Stimulated activated CD4-positive, alpha-beta T cell treated with anti-CD3 and anti-CD28 coated beads, Interleukin-2, amount 100 ng/mL, for 48 hours (primary cell): ENCODE measurements around the gene MEN1.

ENCODE experiments used
- DNase-seq, 2 donors: peaks; one replicate each; pipeline ENCODE4 v3.0.0-alpha.2; 2020

Gene MEN1

DNA sequence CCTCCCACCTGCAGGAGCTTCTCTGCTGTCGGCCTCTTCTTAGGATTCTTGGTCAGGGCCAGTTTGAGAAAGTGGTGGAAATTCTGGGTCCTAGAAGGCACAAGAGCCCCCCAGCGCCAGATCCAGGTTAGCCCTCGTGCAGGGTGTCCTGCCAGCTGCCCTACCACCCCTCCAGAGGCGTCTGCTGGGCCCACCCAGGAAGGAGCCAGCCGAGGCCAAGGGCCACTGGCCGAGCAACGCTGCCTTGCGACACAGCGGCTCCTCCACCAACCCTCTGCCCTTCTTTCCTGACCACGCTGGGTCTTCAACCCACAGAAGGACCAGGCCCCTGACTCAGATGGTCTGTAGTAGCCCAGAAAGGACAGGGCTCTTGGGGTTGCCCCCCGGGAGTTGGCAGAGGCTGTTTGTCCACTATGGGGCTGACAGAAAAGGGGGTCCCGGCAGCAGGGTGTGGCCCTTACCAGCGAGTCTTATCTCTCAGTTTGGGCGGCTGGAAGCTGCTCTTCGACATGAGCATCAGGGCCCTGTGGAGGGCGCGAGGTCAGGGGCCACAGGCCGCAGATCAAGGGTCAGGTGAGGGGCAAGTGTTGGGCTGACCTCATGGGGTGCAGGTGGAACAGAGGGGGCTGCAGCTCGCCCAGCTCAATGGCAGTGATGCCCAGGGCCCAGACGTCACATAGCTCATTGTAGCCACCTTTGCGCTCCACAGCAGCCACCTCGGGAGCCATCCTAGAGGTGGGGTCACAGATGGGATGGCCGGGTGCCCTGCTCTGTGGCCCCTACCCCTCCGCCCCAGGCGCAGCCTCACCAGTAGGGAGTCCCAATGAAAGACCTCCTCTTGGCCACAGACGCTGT lies 9.8 kb downstream of the MEN1 start:
- no peak for DNase-seq

DNA sequence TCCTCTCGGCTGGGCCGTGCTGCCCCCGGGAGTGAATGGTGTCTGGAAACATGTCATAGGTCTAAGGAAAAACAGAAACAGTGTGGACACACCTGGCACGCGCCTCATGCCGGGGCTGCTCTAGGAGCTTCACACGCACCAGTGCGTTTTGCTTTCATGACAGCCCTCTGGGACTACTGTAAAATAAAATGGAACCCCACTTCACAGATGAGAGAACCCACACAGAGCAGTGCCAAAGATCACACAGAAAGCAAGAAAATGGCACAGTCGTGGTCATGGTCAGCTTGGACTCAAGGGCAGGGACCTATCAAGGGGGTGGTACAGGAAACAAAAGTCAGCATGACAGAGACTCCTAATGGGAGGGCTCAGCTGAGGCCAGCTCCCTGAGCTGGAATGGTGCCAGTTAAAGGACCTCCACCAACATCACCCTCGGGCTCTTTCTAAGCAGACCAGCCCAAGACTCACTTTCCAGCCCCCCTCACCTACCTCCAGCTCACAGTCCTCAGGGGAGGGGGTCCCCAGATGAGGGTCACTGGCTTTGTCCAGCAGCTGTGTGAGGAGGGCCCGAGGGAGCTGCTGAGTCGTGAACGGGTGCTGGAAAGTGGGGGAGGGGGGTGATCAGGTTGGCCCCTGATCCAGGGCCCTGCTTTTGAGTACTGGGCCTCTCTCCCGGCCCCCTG lies 10.6 kb downstream of the MEN1 start:
- no peak for DNase-seq

DNA sequence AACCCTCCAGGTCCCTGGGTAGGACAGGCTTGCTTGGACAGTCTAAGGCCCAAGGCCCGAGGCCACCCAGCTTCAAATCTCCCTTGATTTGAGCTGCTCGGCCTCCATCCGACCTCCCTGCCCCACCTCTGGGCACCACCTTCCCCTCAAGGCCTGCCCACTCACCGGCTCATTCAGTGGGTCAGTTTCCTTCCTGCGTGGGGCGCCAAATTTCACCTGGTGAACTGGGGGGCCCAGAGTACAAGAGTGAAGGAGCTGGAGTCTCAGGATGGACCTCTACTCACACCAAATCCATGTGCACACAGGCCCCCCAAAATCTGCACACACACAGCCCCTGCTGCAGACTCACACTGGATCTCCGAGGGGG lies 11.1 kb downstream of the MEN1 start:
- DNase-seq, result no peak

DNA sequence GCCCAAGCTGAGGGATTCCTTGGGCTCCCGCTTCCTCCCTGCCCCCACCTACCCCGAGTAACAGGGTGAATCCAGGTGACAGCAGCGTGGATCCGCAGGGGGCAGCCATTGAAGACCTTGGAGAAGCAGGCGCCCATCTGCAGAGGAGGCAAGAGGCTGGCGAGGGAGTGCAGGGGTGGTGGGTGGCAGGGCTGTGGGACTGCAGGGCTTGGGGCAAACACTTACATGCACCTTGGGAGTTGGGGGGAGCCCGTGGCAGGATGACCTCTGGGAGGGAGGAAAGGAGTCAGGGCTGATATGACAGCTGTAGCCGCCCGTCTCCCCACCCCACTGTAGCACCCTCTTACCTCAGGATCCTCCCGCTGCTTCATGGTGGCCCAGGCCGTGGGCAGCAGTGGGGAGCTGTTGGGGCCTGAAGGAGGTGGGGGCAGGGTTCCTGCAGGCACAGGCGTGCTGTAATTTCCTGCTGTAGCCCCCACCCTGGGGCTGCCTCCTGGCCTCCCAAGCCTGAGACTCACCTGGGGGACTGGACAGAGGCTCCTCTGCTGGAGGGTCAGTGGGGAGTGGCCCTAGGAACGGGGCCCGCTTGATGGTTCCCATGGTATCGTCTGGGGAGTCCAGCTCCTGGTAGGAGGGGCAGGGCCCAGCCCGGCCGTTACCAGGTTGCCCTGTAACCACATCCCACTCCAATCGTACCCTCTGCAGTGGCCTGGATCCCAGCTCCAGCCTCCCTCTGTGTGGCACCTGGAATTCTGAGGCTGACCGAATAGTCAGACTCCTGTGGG lies 13.4 kb downstream of the MEN1 start:
- no peak for DNase-seq

DNA sequence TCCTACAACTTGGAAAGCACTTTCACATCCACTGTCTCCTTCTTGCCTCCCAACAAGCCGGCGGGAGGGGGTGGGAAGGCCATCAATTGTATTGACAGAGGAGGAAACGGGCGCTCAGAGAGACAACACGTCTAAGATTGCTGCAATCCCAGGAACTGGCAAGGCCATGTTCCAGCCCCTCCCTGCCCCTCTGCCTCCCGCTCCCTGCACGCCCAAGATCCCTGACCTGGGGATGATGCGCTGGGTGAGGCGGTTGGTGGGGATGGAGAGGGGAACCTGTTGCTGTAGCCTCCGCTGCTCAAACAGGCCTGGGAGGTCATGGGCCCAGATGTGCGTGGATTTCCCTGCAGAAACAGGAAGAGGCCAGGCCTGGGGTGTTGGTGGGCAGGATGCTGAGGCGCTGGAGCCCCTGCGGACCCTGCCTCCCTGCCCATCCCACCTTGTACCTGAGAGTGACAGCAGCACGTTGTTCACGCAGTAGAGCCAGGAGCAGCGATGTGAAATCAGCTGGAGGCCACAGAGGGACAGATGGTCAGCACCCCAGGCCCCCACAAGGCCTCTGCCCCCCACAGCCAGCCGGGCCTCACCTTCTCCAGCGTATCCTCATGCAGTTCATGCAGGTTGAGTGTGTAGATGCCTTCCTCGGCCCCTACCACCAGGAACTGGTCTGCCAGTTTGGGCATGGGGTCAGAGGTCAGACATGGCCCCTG lies 14.1 kb downstream of the MEN1 start:
- DNase-seq, result no peak

DNA sequence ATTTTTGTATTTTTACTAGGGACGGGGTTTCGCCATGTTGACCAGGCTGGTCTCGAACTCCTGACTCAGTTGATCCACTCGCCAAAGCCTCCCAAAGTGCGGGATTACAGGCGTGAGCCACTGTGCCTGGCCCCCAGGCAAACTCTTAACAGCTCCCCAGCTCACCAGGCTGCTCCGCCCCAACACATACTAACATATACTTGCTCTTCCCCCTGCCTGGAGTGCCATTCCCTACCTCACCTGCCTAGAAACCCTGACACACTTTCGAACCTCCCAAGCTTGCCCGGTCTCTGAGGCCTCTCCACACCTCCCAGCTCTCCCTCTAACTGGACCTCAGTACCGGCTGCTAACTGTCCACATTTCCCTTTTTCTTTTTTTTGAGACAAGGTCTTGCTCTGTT lies 15.8 kb downstream of the MEN1 start:
- DNase-seq, result no peak

DNA sequence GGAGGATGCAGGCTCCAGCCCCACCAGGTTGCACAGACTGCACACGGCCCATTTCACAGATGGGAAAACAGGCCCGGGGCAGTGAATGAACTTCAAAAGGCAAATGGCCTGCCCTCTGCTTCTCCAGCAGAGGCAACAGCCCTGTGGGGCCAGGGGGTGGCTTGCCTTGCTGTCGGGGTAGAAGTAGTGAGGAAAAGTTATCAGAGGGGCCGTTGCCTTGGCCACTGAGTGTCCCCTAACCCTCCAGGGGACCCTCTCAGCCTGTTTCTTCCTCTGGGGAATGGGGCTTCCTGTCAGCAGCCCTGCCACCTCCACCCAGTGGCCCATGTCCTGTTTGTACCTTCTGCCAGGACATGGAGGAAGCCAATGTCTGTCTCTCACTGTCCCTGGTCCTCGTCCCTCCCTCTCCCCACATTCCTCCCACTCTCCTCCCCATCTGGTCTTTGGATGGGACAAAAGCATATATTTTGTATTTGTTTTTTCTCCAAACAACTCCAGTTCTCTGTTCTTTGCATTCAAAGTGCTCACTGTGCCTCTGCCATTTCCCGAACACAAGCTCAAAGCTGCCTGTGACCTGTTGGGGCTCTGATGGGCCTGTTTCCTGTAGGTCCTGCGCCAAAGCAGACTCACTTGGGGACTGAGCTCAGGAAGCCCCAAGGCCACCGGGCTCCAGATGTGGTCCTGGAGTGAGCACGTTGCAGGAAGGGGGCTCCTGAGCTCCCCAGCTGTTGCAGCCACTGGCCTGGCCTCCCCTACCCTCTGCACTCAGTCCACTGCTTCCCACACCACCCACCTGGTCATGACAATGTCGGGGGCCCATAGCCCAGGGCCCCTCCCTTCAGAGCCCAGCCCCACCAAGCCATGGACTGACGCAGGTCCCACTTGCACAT lies 16.8 kb downstream of the MEN1 start:
- DNase-seq, result no peak

DNA sequence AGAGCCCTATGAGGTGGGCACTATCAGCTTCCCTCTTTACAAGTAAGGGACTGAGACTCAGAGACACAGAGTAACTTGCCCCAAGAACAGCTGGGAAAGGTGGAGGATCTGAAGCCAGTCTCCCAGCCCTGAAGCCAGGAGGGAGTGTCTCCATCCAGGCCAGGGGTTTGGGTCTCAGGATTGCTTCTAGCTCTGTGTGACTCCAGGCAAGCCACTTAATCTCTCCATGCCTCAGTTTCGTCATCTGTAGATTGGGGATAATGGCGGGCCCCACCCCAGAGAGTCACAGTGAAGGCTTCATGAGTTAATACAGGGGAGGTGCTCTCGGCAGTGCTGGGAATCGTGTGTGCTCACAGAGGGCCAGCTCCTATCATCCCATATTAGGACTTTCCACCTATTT lies 17.9 kb downstream of the MEN1 start:
- no peak for DNase-seq

DNA sequence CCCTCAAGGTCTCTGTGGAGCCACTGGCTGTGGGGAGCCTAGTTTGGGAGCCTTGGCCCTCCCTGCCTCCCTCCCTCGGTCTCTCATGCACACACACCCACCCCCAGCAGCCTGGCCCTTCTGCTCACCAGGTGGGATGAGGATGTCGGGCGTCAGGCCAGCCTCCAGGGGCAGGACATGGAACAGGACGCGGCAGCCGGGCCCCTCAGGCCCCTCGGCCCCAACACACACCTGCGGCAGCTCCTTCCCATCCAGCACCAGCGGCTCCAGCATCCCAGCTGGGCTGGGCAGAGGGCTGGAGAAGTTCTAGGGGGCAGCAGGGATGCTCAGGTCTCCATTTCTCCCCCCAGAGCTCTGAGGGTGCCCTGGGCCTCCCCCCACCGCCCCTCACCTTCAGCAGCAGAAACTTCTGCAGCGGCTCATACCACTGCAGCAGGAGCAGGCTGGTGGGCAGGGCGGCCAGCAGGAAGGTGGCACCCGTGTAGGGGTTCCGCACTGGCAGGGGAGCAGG lies 18.5 kb downstream of the MEN1 start:
- no peak for DNase-seq

DNA sequence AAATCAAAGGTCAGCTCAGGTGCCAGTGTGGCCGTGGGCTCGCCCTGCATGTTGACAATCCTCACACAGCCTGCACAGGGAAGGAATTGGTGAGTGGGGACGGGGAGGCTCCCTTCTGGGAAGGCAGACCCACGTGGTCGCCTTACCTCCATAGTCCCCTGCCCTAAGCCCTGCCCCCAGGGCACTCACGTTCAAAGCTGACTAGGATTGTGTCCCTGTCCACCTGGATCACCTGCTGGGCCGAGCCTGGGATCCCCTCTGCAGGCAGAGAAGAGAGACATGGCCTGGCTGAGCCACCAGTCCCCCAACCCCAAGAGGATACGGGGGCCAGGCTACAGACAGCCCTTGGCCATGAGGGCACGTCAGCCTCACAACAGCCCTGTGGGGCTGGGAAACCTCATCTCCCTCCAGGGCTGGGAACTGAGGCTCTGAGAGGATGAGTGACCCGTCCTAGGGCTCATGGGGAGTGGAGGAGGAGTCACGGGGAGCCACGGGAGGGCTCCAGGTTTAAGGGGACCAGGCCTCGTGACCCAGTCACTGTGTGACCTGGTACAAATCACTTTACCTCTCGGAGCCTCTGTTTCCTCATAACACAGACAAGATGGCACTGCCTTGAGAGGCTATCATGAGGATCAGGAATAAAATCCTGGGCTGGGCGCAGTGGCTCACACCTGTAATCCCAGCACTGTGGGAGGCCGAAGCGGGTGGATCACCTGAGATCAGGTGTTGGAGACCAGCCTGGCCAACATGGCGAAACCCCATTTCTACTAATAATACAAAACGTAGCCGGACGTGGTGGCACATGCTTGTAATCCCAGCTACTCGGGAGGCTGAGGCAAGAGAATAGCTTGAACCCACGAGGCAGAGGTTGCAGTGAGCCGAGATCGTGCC lies 19.9 kb downstream of the MEN1 start:
- DNase-seq, result no peak

DNA sequence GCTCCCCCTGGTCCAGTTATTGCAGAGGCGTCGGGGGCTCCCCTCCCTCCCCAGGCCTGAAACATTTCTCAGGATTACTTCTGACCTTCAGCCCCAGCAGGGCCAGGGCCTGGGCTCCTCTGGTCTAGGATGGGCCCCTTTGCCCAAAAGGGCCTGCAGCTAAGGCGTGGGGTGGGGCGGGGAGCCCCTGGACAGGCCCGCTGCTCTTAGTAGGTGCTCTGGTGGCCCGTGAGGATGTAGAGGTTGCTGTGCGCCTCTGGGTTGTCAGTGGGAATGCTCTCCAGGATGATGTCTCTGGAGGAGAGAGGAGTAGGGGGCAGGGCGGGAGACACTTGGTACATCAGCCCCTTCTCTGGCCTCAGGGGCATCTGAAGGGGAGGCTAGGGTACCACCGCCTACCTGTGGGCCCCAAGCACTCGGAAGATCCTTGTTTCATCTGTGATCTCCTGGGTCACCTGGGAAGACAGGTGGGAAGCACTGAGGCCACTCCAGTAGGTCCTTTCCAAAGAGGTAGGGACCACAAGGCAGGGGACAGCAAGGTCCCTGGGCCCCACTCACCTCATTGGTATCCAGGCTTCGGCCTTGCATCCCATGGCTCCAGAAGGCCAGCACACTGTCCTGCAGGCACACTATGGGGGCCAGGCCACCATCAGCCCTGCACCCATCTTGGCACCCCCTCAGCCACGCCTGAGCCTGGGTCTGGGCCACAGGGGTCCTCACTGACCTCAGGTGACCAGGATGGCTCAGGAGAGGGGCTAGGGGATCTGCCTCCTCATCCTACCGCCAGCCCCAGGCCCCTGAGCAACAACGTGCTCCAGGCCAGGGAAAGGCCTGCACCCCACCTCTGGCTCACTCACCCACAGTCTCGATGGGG lies 20.8 kb downstream of the MEN1 start:
- DNase-seq, result no peak

DNA sequence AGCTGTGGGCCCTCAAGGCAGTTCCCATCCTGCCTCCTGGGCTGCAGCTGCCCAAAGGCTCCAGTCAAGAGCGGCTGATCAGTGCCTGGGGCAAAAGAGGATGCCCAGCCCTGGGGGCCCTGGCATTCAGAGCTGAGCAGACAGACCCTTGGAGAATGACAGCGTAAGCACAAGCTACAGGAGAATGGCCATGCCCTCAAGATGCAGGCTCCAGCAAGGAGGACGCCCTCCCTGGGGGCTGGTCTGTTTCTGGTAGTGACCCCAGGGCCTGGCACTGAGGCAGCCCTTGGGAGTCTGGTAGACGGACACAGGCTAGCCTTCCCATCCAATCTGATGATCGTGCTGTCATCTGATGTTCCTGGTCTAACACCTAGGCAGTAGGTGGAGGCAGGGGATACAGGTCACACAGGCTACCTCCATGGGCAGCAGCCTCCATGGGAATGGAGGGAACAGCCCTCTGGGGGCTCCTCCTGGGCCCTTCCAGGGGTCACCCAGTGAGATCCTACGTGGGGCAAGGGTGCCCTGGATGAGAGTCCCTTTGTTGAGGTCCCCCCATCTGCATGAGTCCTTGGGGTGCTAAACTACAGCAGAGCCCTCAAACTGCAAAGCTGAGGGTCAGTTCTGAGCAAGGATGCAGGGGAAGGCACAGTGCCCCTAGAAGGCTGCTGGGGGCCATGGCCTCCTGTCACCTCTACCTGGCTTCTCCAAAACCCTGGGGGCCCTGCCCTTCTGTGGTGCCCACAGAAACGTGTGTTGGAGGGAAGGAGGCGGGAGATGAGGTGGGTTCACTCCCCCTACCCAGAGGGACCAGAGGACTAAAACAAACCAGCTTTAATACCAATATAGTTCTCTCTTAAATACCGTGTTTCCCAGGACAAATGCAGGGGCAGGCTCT lies 21.8 kb downstream of the MEN1 start:
- no peak for DNase-seq

DNA sequence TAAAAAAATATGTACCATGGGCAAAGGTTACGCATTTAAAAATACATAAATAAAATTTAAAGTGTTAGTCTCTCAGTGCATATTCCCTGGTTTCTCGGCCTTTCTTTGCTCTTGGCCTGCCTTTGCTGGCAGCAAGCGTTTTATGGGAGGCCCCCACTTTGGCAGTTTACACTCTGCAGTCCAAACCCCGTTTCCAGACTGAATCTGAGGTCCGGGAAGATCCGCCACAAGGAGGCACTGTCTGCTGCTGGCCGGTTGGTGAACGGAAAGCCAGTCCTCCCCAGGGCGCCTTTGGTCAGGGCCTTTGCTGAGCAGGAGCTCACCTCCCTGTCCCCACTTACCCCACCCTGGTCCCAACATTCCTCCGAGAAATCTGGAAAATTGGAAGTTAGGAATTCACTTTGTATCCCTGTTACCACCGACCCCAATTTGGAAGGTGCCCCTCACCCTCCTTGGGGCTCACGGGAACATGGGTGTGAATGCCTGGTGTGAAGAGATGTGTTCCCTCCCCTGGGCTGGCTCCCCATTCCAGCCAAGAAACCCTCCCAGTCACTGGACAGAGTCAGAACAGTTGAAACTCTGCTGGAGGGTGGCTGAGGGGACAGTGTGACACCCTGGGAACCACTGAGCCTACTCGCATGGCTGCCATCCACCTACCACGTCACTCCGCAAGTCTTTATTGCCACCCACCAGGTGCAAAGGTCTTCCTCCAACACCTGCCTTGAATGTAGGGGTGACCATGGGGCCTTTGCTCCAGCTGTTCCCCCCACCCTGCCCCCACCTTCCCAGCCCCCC lies 22.6 kb downstream of the MEN1 start:
- DNase-seq, result peak in 1 of 2 donors; percentile 55

DNA sequence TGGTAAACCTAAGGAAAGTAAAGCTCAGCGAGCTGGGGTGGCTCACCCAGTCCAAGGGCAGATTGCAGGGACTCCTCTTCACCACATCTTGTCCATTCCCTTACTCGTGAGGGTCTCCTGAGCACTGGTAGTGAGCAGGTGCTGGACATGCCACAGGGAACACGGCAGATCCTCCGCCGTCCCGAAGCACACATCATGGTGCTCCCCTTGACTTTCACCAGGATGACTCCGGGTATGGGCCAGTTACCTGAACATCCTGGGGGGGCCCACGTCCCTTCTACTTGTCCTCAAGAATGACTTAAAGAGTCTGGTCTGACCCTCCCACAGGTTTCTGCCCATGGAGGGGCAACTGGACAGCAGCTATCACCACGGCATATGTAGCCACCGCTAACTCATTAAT lies 24.0 kb downstream of the MEN1 start:
- no peak for DNase-seq

DNA sequence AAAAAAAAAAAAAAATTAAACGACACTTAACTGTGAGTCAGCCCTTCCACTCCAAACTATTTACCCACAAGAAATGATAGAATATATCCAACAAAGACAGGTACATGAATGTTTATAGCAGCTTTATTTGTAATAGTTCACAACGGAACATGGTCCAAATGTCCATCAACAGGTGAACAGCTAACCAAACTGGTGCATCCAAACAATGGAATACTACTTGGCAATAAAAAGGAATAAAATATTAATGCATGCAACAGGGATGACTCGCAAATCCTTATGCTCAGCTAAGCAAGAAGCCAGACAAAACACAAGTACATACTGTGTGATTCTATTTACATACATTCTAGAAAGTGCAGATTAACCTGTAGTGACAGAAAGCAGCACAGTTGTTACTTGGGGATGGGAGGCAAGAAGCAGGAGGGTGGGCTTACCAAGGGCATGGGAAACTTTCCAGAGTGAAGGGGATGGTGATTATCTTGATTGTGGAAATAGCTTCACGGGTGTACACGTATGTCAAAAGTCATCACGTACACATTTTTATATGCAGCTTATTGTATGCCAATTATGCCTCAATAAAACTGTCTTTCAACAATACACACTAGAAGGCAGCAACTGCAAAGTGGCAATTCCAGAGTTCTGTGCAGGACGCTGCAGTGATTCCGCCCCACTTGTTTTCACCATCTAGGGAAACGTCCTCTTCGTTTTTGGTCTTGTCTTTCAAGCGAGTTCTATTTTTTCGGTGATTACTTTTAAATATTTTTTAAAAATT lies 25.4 kb downstream of the MEN1 start:
- DNase-seq, result no peak

DNA sequence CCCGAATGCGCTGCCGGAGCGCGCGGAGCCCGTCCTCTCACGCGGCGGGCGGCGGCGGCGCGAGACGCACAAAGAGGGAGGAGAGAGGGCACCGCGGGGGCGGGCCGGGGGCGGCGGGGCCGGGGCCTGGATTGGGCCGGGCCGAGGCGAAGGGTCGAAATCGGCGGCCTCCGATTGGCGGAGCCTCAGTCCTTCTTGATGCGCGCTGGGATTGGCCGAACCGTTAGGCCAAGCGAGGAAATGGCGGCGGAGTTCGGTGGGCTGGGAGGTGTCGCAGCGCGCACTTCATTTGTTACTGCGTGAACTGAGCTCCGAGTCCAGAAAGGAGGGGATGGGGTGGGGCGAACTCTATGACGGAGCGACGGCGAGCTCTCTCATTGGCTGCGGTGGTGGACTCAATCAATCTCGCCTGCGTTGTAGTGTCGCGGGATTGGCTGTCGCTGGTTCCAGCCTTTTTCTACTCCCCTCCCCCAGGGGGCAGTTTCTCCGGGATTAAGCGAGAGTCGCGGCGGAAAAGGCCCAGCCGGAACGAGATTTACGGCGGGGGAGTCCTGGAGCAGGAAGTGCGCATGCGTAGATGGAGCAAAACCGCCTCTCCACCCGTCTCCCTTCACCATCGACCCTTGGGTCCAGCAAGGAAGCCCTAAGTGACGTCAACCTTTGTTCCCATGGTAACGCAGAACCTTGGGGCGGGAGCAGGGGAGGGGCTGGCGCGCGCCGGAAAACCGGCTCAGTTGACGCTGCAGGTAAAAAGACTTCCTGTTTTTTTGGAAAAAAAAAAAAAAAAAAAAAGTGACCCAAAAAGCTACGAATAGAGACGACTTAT lies 31.7 kb downstream of the MEN1 start, which contains the start of gene SF1:
Gene SF1 (minus strand): TSS at position 70 of the 826 bp plus-strand sequence. CDS start 150 bp downstream, outside the sequence.
- DNase-seq, result peak; percentile 95 to 97
